Placental epithelial cell (primary cell): ENCODE results near the gene MYPN. TPM values are rescaled to one million over a fixed set of nuclear protein-coding genes. Genes with fewer than 3 reads are reported as not detected.

Experiments used
- total RNA-seq: library from RNA; depleted of rRNA; stranded (reverse); fragments of >200 nt; gene quantifications from 2 replicates; pipeline ENCODE4 v1.2.3, GENCODE V29; 2012

Gene MYPN
- total RNA-seq = under 0.01 and 0.11 TPM in 2 replicates

GRCh38 chr10:68109331-68109730, at the start of gene MYPN:
MYPN (plus strand) TSS chr10:68109488; CDS start chr10:68121439, 11,951 bp downstream.

GRCh38 chr10:68074775-68075549, 34.3 kb upstream of the MYPN start, which contains the start of gene HERC4:
HERC4 (minus strand) TSS chr10:68075283; CDS start chr10:68073108, 2,175 bp downstream.

GRCh38 chr10:68231817-68232251, 122.5 kb downstream of the MYPN start, which contains the start of gene ATOH7:
ATOH7 (minus strand) TSS chr10:68232113; CDS start chr10:68231677, 436 bp downstream.

Other genes starting within 250 kb of the MYPN start
- gene SIRT1, start 224.8 kb upstream of the MYPN start, total RNA-seq = 8.8 and 9.4 TPM in 2 replicates
- 45.5 and 65.5 TPM in 2 replicates for gene HERC4, start 34.2 kb upstream of the MYPN start, total RNA-seq
- under 0.01 TPM in 1 of 2 replicates, not detected in the other for gene ATOH7, start 122.6 kb downstream of the MYPN start, total RNA-seq
- gene HNRNPH3, start 222.6 kb downstream of the MYPN start, total RNA-seq = 8.6 and 20.8 TPM in 2 replicates
- gene PBLD, start 223.4 kb downstream of the MYPN start, total RNA-seq = 8.9 and 11.4 TPM in 2 replicates